ENCODE results near the gene KDM4B. TPM values are rescaled to one million over a fixed set of nuclear protein-coding genes. Genes with fewer than 3 reads are reported as not detected.

Gene KDM4B
- total and polyA plus RNA-seq, 4 donors, result 3.2 to 19.7 (median 12.9) TPM

DNA sequence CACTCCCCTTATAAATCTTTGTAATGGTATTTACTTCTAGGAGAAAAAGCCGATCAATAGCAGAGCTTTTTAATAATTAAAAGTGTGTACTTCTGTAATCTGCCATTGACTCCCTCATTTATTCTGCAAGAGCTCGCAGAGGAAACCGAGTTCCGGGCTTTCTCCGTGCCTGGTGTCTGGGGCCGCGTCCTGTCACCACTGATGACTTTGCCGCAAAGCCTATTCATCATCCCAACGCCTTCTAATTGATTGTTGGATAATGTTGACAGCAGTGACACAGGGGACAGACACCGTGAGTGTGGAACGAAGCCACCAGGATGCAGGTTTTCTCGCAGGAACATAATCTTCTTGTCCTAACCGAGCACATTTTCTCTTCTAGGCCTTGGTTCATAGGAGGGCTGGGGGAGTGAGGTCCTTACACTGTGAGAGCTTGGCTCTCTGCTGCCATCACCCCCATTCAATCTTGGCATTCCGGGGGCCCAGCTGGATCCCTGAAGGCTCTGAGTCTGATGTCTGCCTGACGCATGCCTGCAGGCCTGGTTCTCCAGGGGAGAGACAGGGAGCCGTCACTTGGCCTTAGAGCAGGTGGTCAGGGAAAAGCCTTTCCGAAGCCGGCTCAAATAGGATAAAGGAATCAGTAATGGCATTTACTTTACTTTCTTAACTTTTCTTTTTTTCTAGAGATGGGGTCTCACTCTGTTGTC is 110.3 kb downstream of the KDM4B start:
- TF ChIP-seq FOXA2 (IDR thresholded peaks at IDR 0.05) (no peak), RXRA (IDR thresholded peaks at IDR 0.05) (no peak), NR2F2 (IDR thresholded peaks at IDR 0.05) (no peak), FOXA1 (IDR thresholded peaks at IDR 0.05) (no peak), RAD21 (IDR thresholded peaks at IDR 0.05) (no peak), SP1 (IDR thresholded peaks at IDR 0.05) (no peak)
- TF ChIP-seq, protein P1, sequence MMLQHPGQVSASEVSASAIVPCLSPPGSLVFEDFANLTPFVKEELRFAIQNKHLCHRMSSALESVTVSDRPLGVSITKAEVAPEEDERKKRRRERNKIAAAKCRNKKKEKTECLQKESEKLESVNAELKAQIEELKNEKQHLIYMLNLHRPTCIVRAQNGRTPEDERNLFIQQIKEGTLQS (IDR thresholded peaks at IDR 0.05), result no peak
- TF ChIP-seq, protein P2, sequence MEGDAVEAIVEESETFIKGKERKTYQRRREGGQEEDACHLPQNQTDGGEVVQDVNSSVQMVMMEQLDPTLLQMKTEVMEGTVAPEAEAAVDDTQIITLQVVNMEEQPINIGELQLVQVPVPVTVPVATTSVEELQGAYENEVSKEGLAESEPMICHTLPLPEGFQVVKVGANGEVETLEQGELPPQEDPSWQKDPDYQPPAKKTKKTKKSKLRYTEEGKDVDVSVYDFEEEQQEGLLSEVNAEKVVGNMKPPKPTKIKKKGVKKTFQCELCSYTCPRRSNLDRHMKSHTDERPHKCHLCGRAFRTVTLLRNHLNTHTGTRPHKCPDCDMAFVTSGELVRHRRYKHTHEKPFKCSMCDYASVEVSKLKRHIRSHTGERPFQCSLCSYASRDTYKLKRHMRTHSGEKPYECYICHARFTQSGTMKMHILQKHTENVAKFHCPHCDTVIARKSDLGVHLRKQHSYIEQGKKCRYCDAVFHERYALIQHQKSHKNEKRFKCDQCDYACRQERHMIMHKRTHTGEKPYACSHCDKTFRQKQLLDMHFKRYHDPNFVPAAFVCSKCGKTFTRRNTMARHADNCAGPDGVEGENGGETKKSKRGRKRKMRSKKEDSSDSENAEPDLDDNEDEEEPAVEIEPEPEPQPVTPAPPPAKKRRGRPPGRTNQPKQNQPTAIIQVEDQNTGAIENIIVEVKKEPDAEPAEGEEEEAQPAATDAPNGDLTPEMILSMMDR (IDR thresholded peaks at IDR 0.05; ENCODE audit: low read depth, low read length, missing input control), result no peak
- H3K27ac ChIP-seq (ENCODE audit: low read depth in 1 of 2, low read length in 2 of 2), result no peak overlapping the region
- 91% methylated on average over 18 of the region's 18 CpGs for WGBS
- no peak overlapping the region for H3K4me3 ChIP-seq (ENCODE audit: low read depth in 1 of 3, low read length in 3 of 3)
- H3K9ac ChIP-seq (ENCODE audit: low read depth in 1 of 2, low read length in 2 of 2), result no peak overlapping the region
- H3K36me3 ChIP-seq (ENCODE audit: control insufficient read depth in 4 of 4, insufficient read depth in 3 of 4, low read depth in 1 of 4, low read length in 3 of 4), result peaks cover 8 to 53% (median 25%) of the 10 kb centered on the region in 4 donors
- no peak for DNase-seq (ENCODE audit: low spot score)
- H3K27me3 ChIP-seq (ENCODE audit: control insufficient read depth in 4 of 4, insufficient read depth in 4 of 4, low read length in 3 of 4), result no peaks in the 10 kb centered on the region
- H3K9me3 ChIP-seq (ENCODE audit: control insufficient read depth in 4 of 4, low read length in 3 of 4), result no peaks in the 10 kb centered on the region
- peaks cover 0 to 1% (median 0%) of the 10 kb centered on the region in 4 donors for H3K4me1 ChIP-seq (ENCODE audit: control insufficient read depth in 4 of 4, insufficient read depth in 4 of 4, low read length in 3 of 4)

DNA sequence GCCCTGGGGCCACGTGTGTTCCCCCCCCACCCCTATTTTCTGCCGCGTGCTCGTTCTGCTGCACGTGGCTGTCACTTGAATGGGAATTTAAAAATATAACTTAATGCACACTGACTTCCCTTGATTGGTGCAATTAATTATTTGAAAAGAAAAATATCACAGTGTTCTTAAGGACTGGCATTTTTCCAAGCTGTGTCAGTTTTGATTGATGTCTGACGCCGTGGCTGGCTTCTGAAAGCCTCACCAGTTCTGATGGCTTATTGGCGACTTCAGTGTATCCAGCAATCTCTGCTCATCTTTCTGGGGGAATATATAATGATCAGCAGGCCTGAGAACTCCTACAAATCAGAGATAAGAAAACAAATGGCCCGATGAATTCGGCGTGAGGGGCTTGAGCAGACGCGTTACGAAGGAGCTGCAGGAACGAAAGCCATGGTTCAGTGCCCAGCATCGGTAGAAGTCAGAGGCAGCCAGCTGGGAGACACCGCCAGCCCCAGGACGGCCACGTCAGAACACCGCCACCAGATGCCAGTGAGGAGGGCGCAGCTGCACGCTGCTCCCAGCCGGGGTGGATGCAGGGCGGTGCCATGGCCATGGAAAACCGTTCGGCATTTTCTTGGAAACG is 111.2 kb downstream of the KDM4B start:
- Histone ChIP-seq H3K9ac (ENCODE audit: low read depth in 1 of 2, low read length in 2 of 2) (no peak overlapping the region), H3K9me3 (ENCODE audit: control insufficient read depth in 4 of 4, low read length in 3 of 4) (no peaks in the 10 kb centered on the region), H3K4me1 (ENCODE audit: control insufficient read depth in 4 of 4, insufficient read depth in 4 of 4, low read length in 3 of 4) (peaks cover 0 to 1% (median 0%) of the 10 kb centered on the region in 4 donors), H3K27me3 (ENCODE audit: control insufficient read depth in 4 of 4, insufficient read depth in 4 of 4, low read length in 3 of 4) (no peaks in the 10 kb centered on the region), H3K36me3 (ENCODE audit: control insufficient read depth in 4 of 4, insufficient read depth in 3 of 4, low read depth in 1 of 4, low read length in 3 of 4) (peaks cover 8 to 53% (median 26%) of the 10 kb centered on the region in 4 donors), H3K4me3 (ENCODE audit: low read depth in 1 of 3, low read length in 3 of 3) (no peak overlapping the region), H3K27ac (ENCODE audit: low read depth in 1 of 2, low read length in 2 of 2) (no peak overlapping the region)
- DNase-seq (ENCODE audit: low spot score), result no peak
- 89% methylated on average over 27 of the region's 27 CpGs for WGBS
- TF ChIP-seq FOXA2 (IDR thresholded peaks at IDR 0.05), result no peak
- TF ChIP-seq EGR1 (IDR thresholded peaks at IDR 0.05; ENCODE audit: low read depth in 2 of 2), result no peak
- no peak for TF ChIP-seq HNF4G (IDR thresholded peaks at IDR 0.05)
- no peak for TF ChIP-seq NR2F2 (IDR thresholded peaks at IDR 0.05)
- no peak for TF ChIP-seq SP1 (IDR thresholded peaks at IDR 0.05)
- TF ChIP-seq, protein P1 (IDR thresholded peaks at IDR 0.05), result no peak
- TF ChIP-seq, protein P3, sequence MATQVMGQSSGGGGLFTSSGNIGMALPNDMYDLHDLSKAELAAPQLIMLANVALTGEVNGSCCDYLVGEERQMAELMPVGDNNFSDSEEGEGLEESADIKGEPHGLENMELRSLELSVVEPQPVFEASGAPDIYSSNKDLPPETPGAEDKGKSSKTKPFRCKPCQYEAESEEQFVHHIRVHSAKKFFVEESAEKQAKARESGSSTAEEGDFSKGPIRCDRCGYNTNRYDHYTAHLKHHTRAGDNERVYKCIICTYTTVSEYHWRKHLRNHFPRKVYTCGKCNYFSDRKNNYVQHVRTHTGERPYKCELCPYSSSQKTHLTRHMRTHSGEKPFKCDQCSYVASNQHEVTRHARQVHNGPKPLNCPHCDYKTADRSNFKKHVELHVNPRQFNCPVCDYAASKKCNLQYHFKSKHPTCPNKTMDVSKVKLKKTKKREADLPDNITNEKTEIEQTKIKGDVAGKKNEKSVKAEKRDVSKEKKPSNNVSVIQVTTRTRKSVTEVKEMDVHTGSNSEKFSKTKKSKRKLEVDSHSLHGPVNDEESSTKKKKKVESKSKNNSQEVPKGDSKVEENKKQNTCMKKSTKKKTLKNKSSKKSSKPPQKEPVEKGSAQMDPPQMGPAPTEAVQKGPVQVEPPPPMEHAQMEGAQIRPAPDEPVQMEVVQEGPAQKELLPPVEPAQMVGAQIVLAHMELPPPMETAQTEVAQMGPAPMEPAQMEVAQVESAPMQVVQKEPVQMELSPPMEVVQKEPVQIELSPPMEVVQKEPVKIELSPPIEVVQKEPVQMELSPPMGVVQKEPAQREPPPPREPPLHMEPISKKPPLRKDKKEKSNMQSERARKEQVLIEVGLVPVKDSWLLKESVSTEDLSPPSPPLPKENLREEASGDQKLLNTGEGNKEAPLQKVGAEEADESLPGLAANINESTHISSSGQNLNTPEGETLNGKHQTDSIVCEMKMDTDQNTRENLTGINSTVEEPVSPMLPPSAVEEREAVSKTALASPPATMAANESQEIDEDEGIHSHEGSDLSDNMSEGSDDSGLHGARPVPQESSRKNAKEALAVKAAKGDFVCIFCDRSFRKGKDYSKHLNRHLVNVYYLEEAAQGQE (IDR thresholded peaks at IDR 0.05), result no peak
- TF ChIP-seq, protein P4, sequence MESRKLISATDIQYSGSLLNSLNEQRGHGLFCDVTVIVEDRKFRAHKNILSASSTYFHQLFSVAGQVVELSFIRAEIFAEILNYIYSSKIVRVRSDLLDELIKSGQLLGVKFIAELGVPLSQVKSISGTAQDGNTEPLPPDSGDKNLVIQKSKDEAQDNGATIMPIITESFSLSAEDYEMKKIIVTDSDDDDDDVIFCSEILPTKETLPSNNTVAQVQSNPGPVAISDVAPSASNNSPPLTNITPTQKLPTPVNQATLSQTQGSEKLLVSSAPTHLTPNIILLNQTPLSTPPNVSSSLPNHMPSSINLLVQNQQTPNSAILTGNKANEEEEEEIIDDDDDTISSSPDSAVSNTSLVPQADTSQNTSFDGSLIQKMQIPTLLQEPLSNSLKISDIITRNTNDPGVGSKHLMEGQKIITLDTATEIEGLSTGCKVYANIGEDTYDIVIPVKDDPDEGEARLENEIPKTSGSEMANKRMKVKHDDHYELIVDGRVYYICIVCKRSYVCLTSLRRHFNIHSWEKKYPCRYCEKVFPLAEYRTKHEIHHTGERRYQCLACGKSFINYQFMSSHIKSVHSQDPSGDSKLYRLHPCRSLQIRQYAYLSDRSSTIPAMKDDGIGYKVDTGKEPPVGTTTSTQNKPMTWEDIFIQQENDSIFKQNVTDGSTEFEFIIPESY (IDR thresholded peaks at IDR 0.05), result no peak
- no peak for TF ChIP-seq JUND (IDR thresholded peaks at IDR 0.05)
